GM12872 (cell line): ENCODE data around the gene ESYT1.

Experiments
- CTCF ChIP-seq: IDR thresholded peaks from 3 replicates; pipeline ENCODE4 v1.5.1; 2011; ENCODE audit warnings: low read depth, mild to moderate bottlenecking, low read length, moderate library complexity; ENCODE audit not compliant: insufficient read depth

ESYT1 gene

GRCh38 chr12:56104815-56105608 lies 23.1 kb upstream of the ESYT1 start:
- 0 out of 3 replicates have a peak, but pooled peaks have one; percentile 1 for TF ChIP-seq CTCF

DNA sequence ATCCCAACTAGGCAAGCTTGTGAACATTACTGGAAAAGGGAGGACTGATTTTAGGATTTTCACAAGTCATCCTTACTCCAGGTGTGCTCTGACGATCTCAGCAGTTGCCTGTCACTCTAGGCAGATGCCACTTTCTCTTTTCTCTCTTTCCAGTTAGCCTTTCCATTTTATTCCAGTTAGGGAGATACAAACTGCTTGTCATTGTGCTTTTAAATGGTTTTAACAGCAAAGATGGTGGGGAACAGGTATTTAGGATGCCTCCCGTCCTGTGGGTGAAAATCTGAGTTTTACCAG lies 22.5 kb upstream of the ESYT1 start:
- no peak for TF ChIP-seq CTCF

DNA sequence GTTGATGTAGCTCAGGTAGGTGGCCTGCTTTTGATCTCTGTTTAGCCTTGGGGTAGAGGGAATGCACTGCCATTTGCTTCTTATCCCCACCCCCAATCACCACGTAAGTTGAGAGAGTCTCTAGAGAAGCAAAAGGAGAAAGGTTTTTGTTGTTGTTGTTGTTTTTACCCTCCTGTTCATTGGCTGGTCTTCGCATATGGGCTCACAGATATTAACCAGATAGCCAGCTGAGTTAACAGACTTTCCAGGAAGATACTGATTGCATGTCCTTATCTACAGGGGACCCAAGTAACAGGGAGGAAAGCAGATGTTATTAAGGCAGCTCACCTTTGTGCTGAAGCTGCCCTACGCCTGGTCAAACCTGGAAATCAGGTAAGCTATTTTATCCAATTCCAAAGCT lies 20.8 kb upstream of the ESYT1 start:
- no peak for TF ChIP-seq CTCF

- no peak for TF ChIP-seq CTCF
These were observed 17.5 kb upstream of the ESYT1 start for GRCh38 chr12:56110571-56110970.

DNA sequence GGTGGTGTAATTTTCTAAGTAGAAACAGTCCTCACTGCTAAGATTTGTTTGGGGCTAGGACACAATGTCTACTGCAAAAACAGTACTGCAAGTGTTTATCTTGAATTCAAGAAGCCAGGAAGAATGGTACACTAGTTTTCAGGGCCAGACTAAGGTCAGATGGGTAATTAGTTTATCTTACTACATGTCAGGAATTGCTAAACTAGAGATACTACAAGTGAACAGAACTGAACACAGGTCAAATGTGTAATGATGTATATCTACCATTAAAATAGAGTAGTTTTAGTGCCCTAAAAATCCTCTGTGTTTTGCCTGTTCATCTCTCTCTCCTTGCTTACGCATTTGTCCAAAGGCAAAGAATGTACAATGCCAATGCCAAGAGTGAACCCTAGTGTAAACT lies 14.0 kb upstream of the ESYT1 start:
- no peak for TF ChIP-seq CTCF

- TF ChIP-seq CTCF, result no peak
These were observed 12.7 kb upstream of the ESYT1 start for GRCh38 chr12:56115329-56115728.

DNA sequence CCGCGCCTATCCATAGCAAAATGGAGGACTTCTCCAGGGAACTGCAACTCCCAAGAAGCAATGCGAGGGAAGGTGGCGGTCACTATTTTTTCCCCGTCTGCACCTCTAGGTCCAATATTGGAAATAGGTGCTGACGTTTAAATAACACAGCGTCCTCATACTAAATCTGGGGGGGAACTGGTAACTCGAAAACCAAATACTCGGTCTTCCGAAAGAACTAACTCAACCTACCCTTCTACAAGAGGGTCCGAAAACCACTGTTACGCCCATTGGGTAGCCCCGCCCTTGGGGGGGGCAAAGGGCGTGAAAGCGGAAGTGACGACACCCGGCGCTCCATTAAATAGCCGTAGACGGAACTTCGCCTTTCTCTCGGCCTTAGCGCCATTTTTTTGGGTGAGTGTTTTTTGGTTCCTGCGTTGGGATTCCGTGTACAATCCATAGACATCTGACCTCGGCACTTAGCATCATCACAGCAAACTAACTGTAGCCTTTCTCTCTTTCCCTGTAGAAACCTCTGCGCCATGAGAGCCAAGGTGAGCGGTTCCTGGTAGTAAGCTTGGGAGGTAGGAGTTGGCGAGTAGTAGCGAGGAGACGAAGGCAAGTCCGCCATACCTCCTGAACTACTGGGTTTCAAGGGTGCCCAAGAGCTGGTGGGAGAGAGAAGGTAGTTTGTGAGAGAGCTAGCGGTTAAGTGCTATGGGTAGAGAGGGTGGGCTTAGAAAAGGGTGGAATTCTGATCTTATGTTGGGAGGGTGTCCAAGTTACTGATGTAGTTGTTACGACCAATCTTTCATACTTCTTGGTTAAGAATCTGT lies 11.6 kb upstream of the ESYT1 start, which contains the start of gene RPL41:
TSS of gene RPL41 (plus strand) at position 367 of the 815 bp plus-strand sequence.
- no peak for TF ChIP-seq CTCF
